ENCODE data around the gene IL20. TPM values are rescaled to one million over a fixed set of nuclear protein-coding genes. Genes with fewer than 3 reads are reported as not detected.

The IL20 gene
- total RNA-seq, 4 donors from 2014 or later: not detected

DNA sequence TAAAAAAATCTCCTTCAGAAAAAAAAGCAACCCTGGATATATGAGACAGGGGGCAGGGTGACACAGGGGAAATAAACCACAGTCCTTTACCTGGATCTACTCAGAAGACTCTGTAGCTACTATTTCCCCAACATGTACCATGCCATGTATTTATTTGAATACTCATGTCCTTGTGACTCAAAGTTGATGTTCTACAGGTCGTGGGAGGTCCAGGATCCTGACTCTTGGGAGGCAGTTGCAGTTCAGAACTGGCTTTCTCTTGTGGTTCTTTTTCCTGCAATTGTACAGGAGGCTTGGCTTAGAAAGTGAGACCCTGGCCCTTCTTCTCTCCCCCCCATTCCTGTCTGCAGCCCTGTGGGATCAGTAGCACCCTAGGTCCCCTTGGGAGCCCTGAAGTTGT lies 26.0 kb downstream of the IL20 start:
- TF ChIP-seq POLR2A (IDR thresholded peaks at IDR 0.05): no peak
- TF ChIP-seq, protein P1, sequence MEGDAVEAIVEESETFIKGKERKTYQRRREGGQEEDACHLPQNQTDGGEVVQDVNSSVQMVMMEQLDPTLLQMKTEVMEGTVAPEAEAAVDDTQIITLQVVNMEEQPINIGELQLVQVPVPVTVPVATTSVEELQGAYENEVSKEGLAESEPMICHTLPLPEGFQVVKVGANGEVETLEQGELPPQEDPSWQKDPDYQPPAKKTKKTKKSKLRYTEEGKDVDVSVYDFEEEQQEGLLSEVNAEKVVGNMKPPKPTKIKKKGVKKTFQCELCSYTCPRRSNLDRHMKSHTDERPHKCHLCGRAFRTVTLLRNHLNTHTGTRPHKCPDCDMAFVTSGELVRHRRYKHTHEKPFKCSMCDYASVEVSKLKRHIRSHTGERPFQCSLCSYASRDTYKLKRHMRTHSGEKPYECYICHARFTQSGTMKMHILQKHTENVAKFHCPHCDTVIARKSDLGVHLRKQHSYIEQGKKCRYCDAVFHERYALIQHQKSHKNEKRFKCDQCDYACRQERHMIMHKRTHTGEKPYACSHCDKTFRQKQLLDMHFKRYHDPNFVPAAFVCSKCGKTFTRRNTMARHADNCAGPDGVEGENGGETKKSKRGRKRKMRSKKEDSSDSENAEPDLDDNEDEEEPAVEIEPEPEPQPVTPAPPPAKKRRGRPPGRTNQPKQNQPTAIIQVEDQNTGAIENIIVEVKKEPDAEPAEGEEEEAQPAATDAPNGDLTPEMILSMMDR (IDR thresholded peaks at IDR 0.05): no peak
- intact Hi-C loops (cut with DNase I; ENCODE audit: low total_unique reads): no loop called here
- 67 to 91% methylated on average over 1 of the region's 1 CpG for WGBS, 2 donors
- no peak for DNase-seq (ENCODE audit: low spot score in 2 of 2)
- H3K4me3 ChIP-seq (ENCODE audit: low read depth, poor library complexity, severe bottlenecking): no peak overlapping the region

GRCh38 chr1:206892351-206892984 lies 27.0 kb downstream of the IL20 start:
- TF ChIP-seq, protein P1 (IDR thresholded peaks at IDR 0.05): no peak
- no peak for TF ChIP-seq POLR2A (IDR thresholded peaks at IDR 0.05)
- DNase-seq (ENCODE audit: low spot score in 2 of 2): no peak
- 76 to 78% methylated on average over 3 of the region's 3 CpGs for WGBS, 2 donors
- no peak overlapping the region for H3K4me3 ChIP-seq (ENCODE audit: low read depth, poor library complexity, severe bottlenecking)
- intact Hi-C loops (cut with DNase I; ENCODE audit: low total_unique reads): no loop called here

DNA sequence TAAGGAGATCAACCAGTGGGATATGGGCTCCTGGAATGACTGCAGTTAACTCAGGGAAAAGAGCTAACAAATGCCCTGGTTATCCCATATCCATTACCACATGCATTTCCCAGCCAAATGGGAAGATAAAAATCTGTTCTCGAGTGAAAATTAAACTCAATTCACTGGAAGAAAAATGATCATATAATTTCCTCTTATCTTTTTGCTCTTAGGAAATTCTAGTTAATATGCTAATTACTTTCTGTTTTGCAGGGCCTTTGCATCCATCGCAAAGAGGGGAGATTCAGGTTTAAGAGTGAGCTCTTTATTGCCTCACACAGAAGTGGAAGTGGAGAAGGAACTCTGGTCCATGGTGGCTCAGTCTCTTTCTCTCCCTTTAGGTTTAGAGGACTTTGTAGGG lies 28.0 kb downstream of the IL20 start:
- intact Hi-C loops (cut with DNase I; ENCODE audit: low total_unique reads): no loop called here
- no peak overlapping the region for H3K4me3 ChIP-seq (ENCODE audit: low read depth, poor library complexity, severe bottlenecking)
- 52 to 59% methylated on average over 2 of the region's 2 CpGs for WGBS, 2 donors
- no peak for DNase-seq (ENCODE audit: low spot score in 2 of 2)
- TF ChIP-seq POLR2A (IDR thresholded peaks at IDR 0.05): no peak
- TF ChIP-seq, protein P1 (IDR thresholded peaks at IDR 0.05): no peak

- no peak for DNase-seq (ENCODE audit: low spot score in 2 of 2)
- intact Hi-C loops (cut with DNase I; ENCODE audit: low total_unique reads): no loop called here
- 53 to 61% methylated on average over 3 of the region's 3 CpGs for WGBS, 2 donors
- TF ChIP-seq, protein P1 (IDR thresholded peaks at IDR 0.05): no peak
- no peak for TF ChIP-seq POLR2A (IDR thresholded peaks at IDR 0.05)
- no peak overlapping the region for H3K4me3 ChIP-seq (ENCODE audit: low read depth, poor library complexity, severe bottlenecking)
Observed at GRCh38 chr1:206895325-206895724, 29.9 kb downstream of the IL20 start.

DNA sequence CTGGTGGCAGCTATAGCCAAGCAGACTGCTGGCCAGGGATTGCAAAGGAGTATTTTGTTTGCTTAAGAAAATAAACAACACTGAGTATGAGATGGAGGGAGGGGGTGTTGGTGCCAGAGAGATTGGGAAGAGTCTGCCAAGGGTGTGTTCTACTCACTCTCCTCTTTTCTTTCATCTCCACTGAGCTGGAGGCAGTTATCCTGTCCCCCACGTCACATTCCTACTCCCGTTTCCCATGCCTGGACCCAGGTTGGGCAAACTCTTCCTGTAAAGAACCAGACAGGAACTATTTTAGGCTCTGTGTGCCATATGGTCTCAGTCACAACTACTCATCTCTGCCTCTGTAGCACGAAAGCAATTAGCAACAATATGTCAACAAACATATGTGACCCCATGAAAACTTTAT lies 30.4 kb downstream of the IL20 start:
- WGBS, 2 donors: 24 to 28% methylated on average over 3 of the region's 3 CpGs
- TF ChIP-seq POLR2A (IDR thresholded peaks at IDR 0.05): no peak
- TF ChIP-seq, protein P1 (IDR thresholded peaks at IDR 0.05): no peak
- no peak for DNase-seq (ENCODE audit: low spot score in 2 of 2)
- intact Hi-C loops (cut with DNase I; ENCODE audit: low total_unique reads): no loop called here
- H3K4me3 ChIP-seq (ENCODE audit: low read depth, poor library complexity, severe bottlenecking): no peak overlapping the region

- H3K4me3 ChIP-seq (ENCODE audit: low read depth, poor library complexity, severe bottlenecking): no peak overlapping the region
- no peak for DNase-seq (ENCODE audit: low spot score in 2 of 2)
- intact Hi-C loops (cut with DNase I; ENCODE audit: low total_unique reads): no loop called here
- 41 to 55% methylated on average over 3 of the region's 3 CpGs for WGBS, 2 donors
- TF ChIP-seq, protein P1 (IDR thresholded peaks at IDR 0.05): no peak
- TF ChIP-seq POLR2A (IDR thresholded peaks at IDR 0.05): no peak
Observed at GRCh38 chr1:206896261-206896660, 30.8 kb downstream of the IL20 start.
